A549 (cell line): ENCODE results near the gene GADD45B. TPM values are rescaled to one million over a fixed set of nuclear protein-coding genes. Genes with fewer than 3 reads are reported as not detected.

Experiments used
- ATAC-seq, 2 experiments: fragments of 200-7000 bp in 1 of 2; fragments of >200 bp in 1 of 2; cut with Nextera tagmentation in 1 of 2; cut with Tn5 transposase in 1 of 2; 3 replicates each; pipeline versions ENCODE4 v1.8.0 to v1.9.1; 2018 to 2020; ENCODE audit warnings: mild to moderate bottlenecking in 1 of 2, moderate library complexity in 1 of 2
- CTCF ChIA-PET: fragments of 300-600 bp; sonication (Branson Sonifier 250); formaldehyde crosslinking; extraction: SDS; loops from one replicate; lab custom pipeline; 2021; ENCODE audit warnings: antibody characterized with exemption, inconsistent platforms; lab: Yijun Ruan, JAX
- POLR2A ChIA-PET: fragments of 350-600 bp; formaldehyde crosslinking; extraction: SDS; loops from one replicate; lab custom pipeline; 2021; ENCODE audit warnings: antibody characterized with exemption, inconsistent platforms; lab: Yijun Ruan, JAX
- DNase-seq, 2 experiments: peaks; one replicate each; pipeline versions ENCODE4 v3.0.0 to v3.0.0-alpha.2; 2011 to 2016; ENCODE audit warnings: low read depth in 1 of 2, low spot score in 1 of 2
- FAIRE-seq: peaks from 2 replicates; lab custom pipeline; 2011; peaks lifted over from hg19 to GRCh38; lab: Jason Lieb, UNC
- H3K27ac ChIP-seq, 2 experiments: fragments of >200 bp; sonication (Bioruptor Twin); formaldehyde crosslinking; 3 replicates each; pipeline ENCODE4 v1.5.1; 2016 to 2017
- H3K4me1 ChIP-seq: fragments of >200 bp; sonication (Bioruptor Twin); formaldehyde crosslinking; 3 replicates; pipeline ENCODE4 v1.6.1; 2016
- H3K4me2 ChIP-seq: fragments of >200 bp; sonication (Bioruptor Twin); formaldehyde crosslinking; 3 replicates; pipeline ENCODE4 v1.6.1; 2016
- H3K4me3 ChIP-seq: fragments of >200 bp; sonication (Bioruptor Twin); formaldehyde crosslinking; 3 replicates; pipeline ENCODE4 v1.5.1; 2016
- H3K9me3 ChIP-seq: fragments of >200 bp; sonication (Bioruptor Twin); formaldehyde crosslinking; 3 replicates; pipeline ENCODE4 v1.6.1; 2016
- CBX2 ChIP-seq: fragments of 200-600 bp; sonication (generic); IDR thresholded peaks from 2 replicates; pipeline ENCODE4 v1.6.1; 2016; ENCODE audit warnings: low read depth, mild to moderate bottlenecking, borderline replicate concordance
- CEBPB ChIP-seq, 2 experiments: fragments of >200 bp in 1 of 2; sonication (Bioruptor Twin) in 1 of 2; formaldehyde crosslinking in 1 of 2; IDR thresholded peaks; 2 replicates each; pipeline ENCODE4 v1.6.1; 2012 to 2016
- EHF ChIP-seq: fragments of 250-450 bp; sonication (Bioruptor Pico); IDR thresholded peaks from 2 replicates; pipeline ENCODE4 v1.5.0; 2020; ENCODE audit warnings: mild to moderate bottlenecking
- FOSL2 ChIP-seq, 2 experiments: fragments of 450-650 bp in 1 of 2; fragments of >200 bp in 1 of 2; sonication (Bioruptor Twin) in 1 of 2; formaldehyde crosslinking; IDR thresholded peaks; 2 replicates each; pipeline versions ENCODE4 v1.5.0 to v1.6.1; 2016 to 2020; ENCODE audit warnings: mild to moderate bottlenecking in 1 of 2, moderate library complexity in 1 of 2
- GATA3 ChIP-seq: IDR thresholded peaks from 2 replicates; pipeline ENCODE4 v1.6.1; 2012; ENCODE audit warnings: borderline replicate concordance
- HOXA7 ChIP-seq: fragments of 250-450 bp; sonication (Bioruptor Pico); IDR thresholded peaks from 2 replicates; pipeline ENCODE4 v1.5.0; 2020; ENCODE audit warnings: mild to moderate bottlenecking, moderate library complexity
- HOXB13 ChIP-seq: fragments of 250-450 bp; sonication (Bioruptor Pico); IDR thresholded peaks from 2 replicates; pipeline ENCODE4 v1.5.0; 2020; ENCODE audit warnings: low read depth, mild to moderate bottlenecking, moderate library complexity
- HOXB5 ChIP-seq: fragments of 250-450 bp; sonication (Bioruptor Pico); IDR thresholded peaks from 2 replicates; pipeline ENCODE4 v1.5.0; 2020; ENCODE audit warnings: mild to moderate bottlenecking, moderate library complexity
- KDM1A ChIP-seq: fragments of 200-600 bp; sonication (generic); IDR thresholded peaks from 2 replicates; pipeline ENCODE4 v1.6.1; 2016; ENCODE audit warnings: low read depth, mild to moderate bottlenecking
- MAFK ChIP-seq: fragments of 450-650 bp; IDR thresholded peaks from 2 replicates; pipeline ENCODE4 v1.6.1; 2014; ENCODE audit not compliant: partially characterized antibody
- MYC ChIP-seq: IDR thresholded peaks from 2 replicates; pipeline ENCODE4 v1.6.1; 2012; ENCODE audit warnings: mild to moderate bottlenecking, inconsistent platforms, low read length, improper control_type of control experiment, borderline replicate concordance
- NPAS2 ChIP-seq: fragments of 250-450 bp; sonication (Bioruptor Pico); IDR thresholded peaks from 2 replicates; pipeline ENCODE4 v1.8.0; 2022; ENCODE audit warnings: mild to moderate bottlenecking, moderate library complexity, borderline replicate concordance
- NR3C1 ChIP-seq: fragments of >200 bp; sonication (Bioruptor Twin); formaldehyde crosslinking; IDR thresholded peaks from 3 replicates; pipeline ENCODE4 v1.6.1; 2017
- PHF8 ChIP-seq: fragments of 200-600 bp; sonication (generic); IDR thresholded peaks from 2 replicates; pipeline ENCODE4 v1.6.1; 2016; ENCODE audit warnings: low read depth, mild to moderate bottlenecking, antibody characterized with exemption, moderate library complexity, borderline replicate concordance
- POLR2AphosphoS2 ChIP-seq: conservative IDR thresholded peaks from 2 replicates; pipeline ENCODE4 v1.6.1; 2012; ENCODE audit warnings: low read length, improper control_type of control experiment, inconsistent platforms
- RARB ChIP-seq: fragments of 250-450 bp; sonication (Bioruptor Pico); IDR thresholded peaks from 2 replicates; pipeline ENCODE4 v1.8.0; 2021; ENCODE audit warnings: mild to moderate bottlenecking, moderate library complexity
- SMC3 ChIP-seq: fragments of >200 bp; sonication (Bioruptor Twin); formaldehyde crosslinking; IDR thresholded peaks from 3 replicates; pipeline ENCODE4 v1.6.1; 2018; ENCODE audit warnings: inconsistent platforms
- TP53 ChIP-seq: fragments of 250-450 bp; sonication (Bioruptor Pico); IDR thresholded peaks from 2 replicates; pipeline ENCODE4 v1.5.0; 2021; ENCODE audit warnings: mild to moderate bottlenecking, moderate library complexity
- ZSCAN20 ChIP-seq: fragments of 250-450 bp; sonication (Bioruptor Pico); IDR thresholded peaks from 2 replicates; pipeline ENCODE4 v1.8.0; 2022; ENCODE audit warnings: mild to moderate bottlenecking, moderate library complexity
- whole genome bisulfite sequencing: methylation state at CpG from one replicate; pipeline ENCODE4 v1.1.6; 2017; ENCODE audit errors: missing lambda C conversion rate; 5-methylcytosine and 5-hydroxymethylcytosine counted together
- polyA plus RNA-seq, 4 experiments: library from polyadenylated mRNA; depleted of rRNA in 3 of 4; stranded (reverse); fragments of >200 nt; fragmentation: RNase III in 1 of 4; extraction: RNeasy Plus Mini Kit Qiagen cat#74134 plus additional on column Dnase treatment in 1 of 4; gene quantifications; 2 replicates in 3 of 4; 3 replicates in 1 of 4; pipeline ENCODE4 v1.2.3, GENCODE V29; 2011 to 2017
- TF ChIP-seq, protein P1 (sequence below): IDR thresholded peaks from 2 replicates; pipeline ENCODE4 v1.6.1; 2012
- TF ChIP-seq, protein P2 (sequence below): fragments of 250-450 bp; sonication (Bioruptor Pico); IDR thresholded peaks from 2 replicates; pipeline ENCODE4 v1.5.0; 2020; ENCODE audit warnings: low read depth, mild to moderate bottlenecking, moderate library complexity
- TF ChIP-seq, protein P3 (sequence below): IDR thresholded peaks from 2 replicates; pipeline ENCODE4 v1.6.1; 2012
- TF ChIP-seq, protein P4 (sequence below): fragments of 200-600 bp; sonication (generic); IDR thresholded peaks from 2 replicates; pipeline ENCODE4 v1.6.1; 2016; ENCODE audit warnings: antibody characterized with exemption, mild to moderate bottlenecking, moderate library complexity
- TF ChIP-seq, protein P5 (sequence below): fragments of 250-450 bp; sonication (Bioruptor Pico); IDR thresholded peaks from 2 replicates; pipeline ENCODE4 v1.5.0; 2021; ENCODE audit warnings: mild to moderate bottlenecking, moderate library complexity, borderline replicate concordance

Gene GADD45B
- polyA plus RNA-seq, 2 of the 4 experiments (the other 2 are of a cell fraction): 39.9 to 72.5 TPM

DNA sequence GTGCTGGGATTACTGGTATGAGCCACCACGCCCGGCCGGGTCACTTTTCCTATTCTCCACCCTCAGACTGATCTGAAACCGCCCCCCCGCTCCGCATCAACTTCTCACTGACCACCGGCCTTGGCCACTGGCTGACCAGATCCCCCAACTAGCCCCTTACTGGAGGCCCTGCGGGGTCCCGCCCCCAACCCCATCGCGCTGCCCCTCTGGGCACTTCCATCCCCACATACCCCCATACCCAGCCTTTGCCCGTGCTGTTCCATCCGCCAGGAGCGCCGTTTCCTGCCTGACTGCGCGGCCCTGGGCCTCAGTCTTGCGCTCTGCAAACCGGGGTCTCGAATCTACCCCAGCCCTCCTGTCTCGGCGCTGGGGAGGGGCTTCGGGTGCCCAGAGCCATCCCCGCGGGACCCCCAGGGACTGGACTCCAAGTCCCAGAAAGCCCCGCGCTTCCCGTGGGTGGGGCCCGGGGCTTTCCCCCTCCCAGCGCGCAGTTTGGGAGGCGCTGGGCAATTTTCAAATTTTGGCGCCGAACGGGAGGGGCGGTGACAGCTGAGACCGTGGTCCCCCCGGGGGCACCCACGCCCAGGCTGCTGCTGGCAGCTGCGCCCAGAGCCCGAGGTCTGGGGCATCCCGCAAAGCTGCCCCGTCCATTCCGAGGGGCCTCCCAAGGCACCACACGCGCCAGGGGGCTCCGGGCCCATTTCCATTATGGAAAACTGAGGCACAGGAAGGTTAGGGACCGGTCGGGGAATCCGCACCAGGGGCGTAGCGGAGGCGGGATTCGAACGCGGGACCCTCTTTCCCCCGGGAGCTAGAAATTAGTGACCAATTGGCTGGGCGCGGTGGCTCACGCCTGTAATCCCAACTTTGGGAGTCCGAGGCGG, 13.9 kb upstream of the GADD45B start:
- FAIRE-seq (no peak), DNase-seq (peak in 1 of 2 experiments; percentile 85), ATAC-seq (peak; percentile 76 to 84)
- Histone ChIP-seq H3K9me3 (no peaks in the 10 kb centered on the region), H3K4me1 (0 out of 3 replicates have a peak, but pooled peaks cover 6% of the 10 kb centered on the region), H3K4me2 (peak overlapping the region; percentile 90), H3K27ac (peak overlapping the region; percentile 88 to 98), H3K4me3 (peak overlapping the region; percentile 58)
- 0% methylated on average over 25 of the region's 62 CpGs for WGBS
- ChIA-PET CTCF (interaction anchor here (0.6 to 2.8 kb wide), 4 partner anchors 14 to 1223 kb away, joined by 3 to 16 read pairs (median 5); partner anchors contain the start of gene GADD45B), POLR2A (interaction anchor here (0.6 to 3.9 kb wide), 3 partner anchors 10 to 16 kb away, joined by 3 to 44 read pairs (median 5); partner anchors contain the start of gene GADD45B)
- TF ChIP-seq POLR2AphosphoS2 (no peak), NPAS2 (CRISPR knock-in tag) (no peak), GATA3 (no peak), HOXB5 (CRISPR knock-in tag) (0 out of 2 replicates have a peak, but pooled peaks have one; percentile 33), ZSCAN20 (CRISPR knock-in tag) (no peak), MAFK (no peak), TP53 (CRISPR knock-in tag) (0 out of 2 replicates have a peak, but pooled peaks have one; percentile 25), HOXB13 (CRISPR knock-in tag) (0 out of 2 replicates have a peak, but pooled peaks have one; percentile 28), EHF (CRISPR knock-in tag) (peak; percentile 18; the same call in 1 of the 2 replicates), CBX2 (no peak), KDM1A (no peak; the same call in 1 of the 2 replicates)
- TF ChIP-seq, protein P1, sequence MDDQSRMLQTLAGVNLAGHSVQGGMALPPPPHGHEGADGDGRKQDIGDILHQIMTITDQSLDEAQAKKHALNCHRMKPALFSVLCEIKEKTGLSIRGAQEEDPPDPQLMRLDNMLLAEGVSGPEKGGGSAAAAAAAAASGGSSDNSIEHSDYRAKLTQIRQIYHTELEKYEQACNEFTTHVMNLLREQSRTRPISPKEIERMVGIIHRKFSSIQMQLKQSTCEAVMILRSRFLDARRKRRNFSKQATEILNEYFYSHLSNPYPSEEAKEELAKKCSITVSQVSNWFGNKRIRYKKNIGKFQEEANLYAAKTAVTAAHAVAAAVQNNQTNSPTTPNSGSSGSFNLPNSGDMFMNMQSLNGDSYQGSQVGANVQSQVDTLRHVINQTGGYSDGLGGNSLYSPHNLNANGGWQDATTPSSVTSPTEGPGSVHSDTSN: 0 out of 2 replicates have a peak, but pooled peaks have one; percentile 15
- TF ChIP-seq, protein P2, sequence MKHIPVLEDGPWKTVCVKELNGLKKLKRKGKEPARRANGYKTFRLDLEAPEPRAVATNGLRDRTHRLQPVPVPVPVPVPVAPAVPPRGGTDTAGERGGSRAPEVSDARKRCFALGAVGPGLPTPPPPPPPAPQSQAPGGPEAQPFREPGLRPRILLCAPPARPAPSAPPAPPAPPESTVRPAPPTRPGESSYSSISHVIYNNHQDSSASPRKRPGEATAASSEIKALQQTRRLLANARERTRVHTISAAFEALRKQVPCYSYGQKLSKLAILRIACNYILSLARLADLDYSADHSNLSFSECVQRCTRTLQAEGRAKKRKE (CRISPR knock-in tag): 0 out of 2 replicates have a peak, but pooled peaks have one; percentile 13
- TF ChIP-seq, protein P3, sequence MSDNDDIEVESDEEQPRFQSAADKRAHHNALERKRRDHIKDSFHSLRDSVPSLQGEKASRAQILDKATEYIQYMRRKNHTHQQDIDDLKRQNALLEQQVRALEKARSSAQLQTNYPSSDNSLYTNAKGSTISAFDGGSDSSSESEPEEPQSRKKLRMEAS: peak; percentile 57; the same call in 1 of the 2 replicates

DNA sequence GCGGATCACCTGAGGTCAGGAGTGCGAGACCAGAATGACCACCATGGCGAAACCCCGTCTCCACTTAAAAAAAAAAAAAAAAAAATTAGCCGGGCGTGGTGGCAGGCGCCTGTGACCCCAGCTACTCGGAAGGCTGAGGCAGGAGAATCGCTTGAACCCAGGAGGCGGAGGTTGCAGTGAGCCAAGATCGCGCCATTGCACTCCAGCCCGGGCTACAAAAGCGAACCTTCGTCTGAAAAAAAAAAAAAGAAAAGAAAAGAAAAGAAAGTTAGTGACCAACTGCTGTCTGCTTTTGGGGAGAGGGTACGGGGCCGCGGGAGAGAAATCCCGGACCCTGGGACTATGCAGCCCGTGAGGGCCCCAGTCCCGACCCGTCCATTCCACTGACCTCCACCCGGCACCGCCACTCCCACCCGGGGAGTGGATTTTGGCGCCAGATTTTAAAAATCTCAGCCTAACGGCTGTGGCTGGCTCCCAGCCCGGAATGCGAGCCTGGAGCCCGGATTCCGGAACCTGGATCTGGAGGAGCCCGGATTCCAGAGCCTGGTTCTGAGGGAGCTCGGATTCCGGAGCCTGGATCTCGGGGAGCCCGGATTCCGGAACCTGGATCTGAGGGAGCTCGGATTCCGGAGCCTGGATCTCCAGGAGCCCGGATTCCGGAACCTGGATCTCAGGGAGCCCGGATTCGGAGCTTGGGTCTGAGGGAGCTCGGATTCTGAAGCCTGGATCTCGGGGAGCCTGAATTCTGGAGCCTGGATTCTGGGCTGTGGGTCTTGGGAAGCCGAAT, 13.1 kb upstream of the GADD45B start:
- Histone ChIP-seq H3K4me1 (no peaks in the 10 kb centered on the region), H3K4me2 (peak overlapping the region; percentile 90), H3K4me3 (peak overlapping the region; percentile 58), H3K27ac (peak overlapping the region; percentile 88 to 98), H3K9me3 (no peaks in the 10 kb centered on the region)
- ChIA-PET CTCF (interaction anchor here (0.6 to 3.5 kb wide), 10 partner anchors 9 to 1224 kb away, joined by 3 to 16 read pairs (median 4); partner anchors contain the start of genes AP3D1 and GADD45B), POLR2A (interaction anchor here (0.5 to 3.9 kb wide), 6 partner anchors 9 to 308 kb away, joined by 3 to 44 read pairs (median 3); partner anchors contain the start of gene GADD45B)
- ATAC-seq (peak; percentile 61 to 80), FAIRE-seq (peak; percentile 28), DNase-seq (peak in 1 of 2 experiments; percentile 96)
- 1% methylated on average over 31 of the region's 46 CpGs for WGBS
- TF ChIP-seq NPAS2 (CRISPR knock-in tag): no peak
- peak; percentile 22; the same call in 1 of the 2 replicates for TF ChIP-seq MYC
- 0 out of 3 replicates have a peak, but pooled peaks have one; percentile 29 for TF ChIP-seq SMC3
- no peak for TF ChIP-seq FOSL2 (IDR thresholded peaks at IDR 0.05)
- TF ChIP-seq FOSL2 (CRISPR knock-in tag; IDR thresholded peaks at IDR 0.05): peak; percentile 68
- TF ChIP-seq, protein P4, sequence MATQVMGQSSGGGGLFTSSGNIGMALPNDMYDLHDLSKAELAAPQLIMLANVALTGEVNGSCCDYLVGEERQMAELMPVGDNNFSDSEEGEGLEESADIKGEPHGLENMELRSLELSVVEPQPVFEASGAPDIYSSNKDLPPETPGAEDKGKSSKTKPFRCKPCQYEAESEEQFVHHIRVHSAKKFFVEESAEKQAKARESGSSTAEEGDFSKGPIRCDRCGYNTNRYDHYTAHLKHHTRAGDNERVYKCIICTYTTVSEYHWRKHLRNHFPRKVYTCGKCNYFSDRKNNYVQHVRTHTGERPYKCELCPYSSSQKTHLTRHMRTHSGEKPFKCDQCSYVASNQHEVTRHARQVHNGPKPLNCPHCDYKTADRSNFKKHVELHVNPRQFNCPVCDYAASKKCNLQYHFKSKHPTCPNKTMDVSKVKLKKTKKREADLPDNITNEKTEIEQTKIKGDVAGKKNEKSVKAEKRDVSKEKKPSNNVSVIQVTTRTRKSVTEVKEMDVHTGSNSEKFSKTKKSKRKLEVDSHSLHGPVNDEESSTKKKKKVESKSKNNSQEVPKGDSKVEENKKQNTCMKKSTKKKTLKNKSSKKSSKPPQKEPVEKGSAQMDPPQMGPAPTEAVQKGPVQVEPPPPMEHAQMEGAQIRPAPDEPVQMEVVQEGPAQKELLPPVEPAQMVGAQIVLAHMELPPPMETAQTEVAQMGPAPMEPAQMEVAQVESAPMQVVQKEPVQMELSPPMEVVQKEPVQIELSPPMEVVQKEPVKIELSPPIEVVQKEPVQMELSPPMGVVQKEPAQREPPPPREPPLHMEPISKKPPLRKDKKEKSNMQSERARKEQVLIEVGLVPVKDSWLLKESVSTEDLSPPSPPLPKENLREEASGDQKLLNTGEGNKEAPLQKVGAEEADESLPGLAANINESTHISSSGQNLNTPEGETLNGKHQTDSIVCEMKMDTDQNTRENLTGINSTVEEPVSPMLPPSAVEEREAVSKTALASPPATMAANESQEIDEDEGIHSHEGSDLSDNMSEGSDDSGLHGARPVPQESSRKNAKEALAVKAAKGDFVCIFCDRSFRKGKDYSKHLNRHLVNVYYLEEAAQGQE: no peak
- TF ChIP-seq, protein P5, sequence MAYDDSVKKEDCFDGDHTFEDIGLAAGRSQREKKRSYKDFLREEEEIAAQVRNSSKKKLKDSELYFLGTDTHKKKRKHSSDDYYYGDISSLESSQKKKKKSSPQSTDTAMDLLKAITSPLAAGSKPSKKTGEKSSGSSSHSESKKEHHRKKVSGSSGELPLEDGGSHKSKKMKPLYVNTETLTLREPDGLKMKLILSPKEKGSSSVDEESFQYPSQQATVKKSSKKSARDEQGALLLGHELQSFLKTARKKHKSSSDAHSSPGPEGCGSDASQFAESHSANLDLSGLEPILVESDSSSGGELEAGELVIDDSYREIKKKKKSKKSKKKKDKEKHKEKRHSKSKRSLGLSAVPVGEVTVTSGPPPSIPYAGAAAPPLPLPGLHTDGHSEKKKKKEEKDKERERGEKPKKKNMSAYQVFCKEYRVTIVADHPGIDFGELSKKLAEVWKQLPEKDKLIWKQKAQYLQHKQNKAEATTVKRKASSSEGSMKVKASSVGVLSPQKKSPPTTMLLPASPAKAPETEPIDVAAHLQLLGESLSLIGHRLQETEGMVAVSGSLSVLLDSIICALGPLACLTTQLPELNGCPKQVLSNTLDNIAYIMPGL (CRISPR knock-in tag): no peak
- TF ChIP-seq GATA3: peak; percentile 53; the same call in 1 of the 2 replicates
- TF ChIP-seq RARB (CRISPR knock-in tag): peak; percentile 68; the same call in 1 of the 2 replicates
- TF ChIP-seq NR3C1: no peak
- TF ChIP-seq PHF8: no peak
- TF ChIP-seq CEBPB (IDR thresholded peaks at IDR 0.05): peak in 1 of 2 experiments; percentile 38; a peak in 1 of 4 replicates
- no peak for TF ChIP-seq HOXA7
